Measurements from ENCODE around the gene ARRDC5. TPM values are rescaled to one million over a fixed set of nuclear protein-coding genes. Genes with fewer than 3 reads are reported as not detected.

Gene ARRDC5
- total and polyA plus RNA-seq, 2 of the 13 experiments (the other 11 are each of a cell fraction or from before 2014, with no cell fraction given), result not detected

GRCh38 chr19:4909156-4909896 is 6.6 kb upstream of the ARRDC5 start, which contains the start of gene UHRF1 (continued):
- TF ChIP-seq ZBTB4 (CRISPR knock-in tag; IDR thresholded peaks at IDR 0.05; ENCODE audit: borderline replicate concordance) (no peak), ZNF431 (CRISPR knock-in tag; IDR thresholded peaks at IDR 0.05; ENCODE audit: borderline replicate concordance, low read depth) (peak; percentile 60; the same call in 1 of the 2 replicates), CHCHD3 (CRISPR knock-in tag; IDR thresholded peaks at IDR 0.05) (0 out of 2 replicates have a peak, but pooled peaks have one; percentile 61), ZNF451 (CRISPR knock-in tag; IDR thresholded peaks at IDR 0.05) (peak; percentile 52; the same call in 1 of the 2 replicates), ZNF331 (CRISPR knock-in tag; IDR thresholded peaks at IDR 0.05) (peak; percentile 16; the same call in 1 of the 2 replicates), PHF20 (CRISPR knock-in tag; IDR thresholded peaks at IDR 0.05) (0 out of 2 replicates have a peak, but pooled peaks have one; percentile 22), RBM39 (IDR thresholded peaks at IDR 0.05; ENCODE audit: low read depth, low read length, poor library complexity, severe bottlenecking) (no peak), NFYC (CRISPR knock-in tag; IDR thresholded peaks at IDR 0.05) (peak; percentile 81), HDAC6 (IDR thresholded peaks at IDR 0.05; ENCODE audit: low read depth, low read length) (no peak), ZNF292 (CRISPR knock-in tag; IDR thresholded peaks at IDR 0.05; ENCODE audit: borderline replicate concordance, low read depth) (no peak), FOSL2 (CRISPR knock-in tag; IDR thresholded peaks at IDR 0.05) (no peak), ZFP82 (CRISPR knock-in tag; IDR thresholded peaks at IDR 0.05; ENCODE audit: borderline replicate concordance) (no peak; the same call in 1 of the 2 replicates), SP1 (IDR thresholded peaks at IDR 0.05) (no peak), SP1 (CRISPR knock-in tag; IDR thresholded peaks at IDR 0.05) (peak; percentile 54), ZNF441 (CRISPR knock-in tag; IDR thresholded peaks at IDR 0.05; ENCODE audit: borderline replicate concordance) (peak; percentile 60; the same call in 1 of the 2 replicates)
- TF ChIP-seq, protein P1, sequence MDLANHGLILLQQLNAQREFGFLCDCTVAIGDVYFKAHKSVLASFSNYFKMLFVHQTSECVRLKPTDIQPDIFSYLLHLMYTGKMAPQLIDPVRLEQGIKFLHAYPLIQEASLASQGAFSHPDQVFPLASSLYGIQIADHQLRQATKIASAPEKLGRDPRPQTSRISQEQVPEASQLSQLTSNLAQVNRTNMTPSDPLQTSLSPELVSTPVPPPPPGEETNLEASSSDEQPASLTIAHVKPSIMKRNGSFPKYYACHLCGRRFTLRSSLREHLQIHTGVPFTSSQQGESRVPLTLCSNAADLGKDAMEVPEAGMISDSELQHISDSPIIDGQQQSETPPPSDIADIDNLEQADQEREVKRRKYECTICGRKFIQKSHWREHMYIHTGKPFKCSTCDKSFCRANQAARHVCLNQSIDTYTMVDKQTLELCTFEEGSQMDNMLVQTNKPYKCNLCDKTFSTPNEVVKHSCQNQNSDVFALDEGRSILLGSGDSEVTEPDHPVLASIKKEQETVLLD (CRISPR knock-in tag; IDR thresholded peaks at IDR 0.05; ENCODE audit: low read depth), result peak; percentile 13; the same call in 1 of the 2 replicates
- TF ChIP-seq, protein P2, sequence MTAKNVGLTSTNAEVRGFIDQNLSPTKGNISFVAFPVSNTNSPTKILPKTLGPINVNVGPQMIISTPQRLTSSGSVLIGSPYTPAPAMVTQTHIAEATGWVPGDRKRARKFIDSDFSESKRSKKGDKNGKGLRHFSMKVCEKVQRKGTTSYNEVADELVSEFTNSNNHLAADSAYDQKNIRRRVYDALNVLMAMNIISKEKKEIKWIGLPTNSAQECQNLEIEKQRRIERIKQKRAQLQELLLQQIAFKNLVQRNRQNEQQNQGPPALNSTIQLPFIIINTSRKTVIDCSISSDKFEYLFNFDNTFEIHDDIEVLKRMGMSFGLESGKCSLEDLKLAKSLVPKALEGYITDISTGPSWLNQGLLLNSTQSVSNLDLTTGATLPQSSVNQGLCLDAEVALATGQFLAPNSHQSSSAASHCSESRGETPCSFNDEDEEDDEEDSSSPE (CRISPR knock-in tag; IDR thresholded peaks at IDR 0.05), result peak; percentile 94
- TF ChIP-seq, protein P3, sequence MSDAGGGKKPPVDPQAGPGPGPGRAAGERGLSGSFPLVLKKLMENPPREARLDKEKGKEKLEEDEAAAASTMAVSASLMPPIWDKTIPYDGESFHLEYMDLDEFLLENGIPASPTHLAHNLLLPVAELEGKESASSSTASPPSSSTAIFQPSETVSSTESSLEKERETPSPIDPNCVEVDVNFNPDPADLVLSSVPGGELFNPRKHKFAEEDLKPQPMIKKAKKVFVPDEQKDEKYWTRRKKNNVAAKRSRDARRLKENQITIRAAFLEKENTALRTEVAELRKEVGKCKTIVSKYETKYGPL (CRISPR knock-in tag; IDR thresholded peaks at IDR 0.05), result 0 out of 2 replicates have a peak, but pooled peaks have one; percentile 15
- TF ChIP-seq, protein P4, sequence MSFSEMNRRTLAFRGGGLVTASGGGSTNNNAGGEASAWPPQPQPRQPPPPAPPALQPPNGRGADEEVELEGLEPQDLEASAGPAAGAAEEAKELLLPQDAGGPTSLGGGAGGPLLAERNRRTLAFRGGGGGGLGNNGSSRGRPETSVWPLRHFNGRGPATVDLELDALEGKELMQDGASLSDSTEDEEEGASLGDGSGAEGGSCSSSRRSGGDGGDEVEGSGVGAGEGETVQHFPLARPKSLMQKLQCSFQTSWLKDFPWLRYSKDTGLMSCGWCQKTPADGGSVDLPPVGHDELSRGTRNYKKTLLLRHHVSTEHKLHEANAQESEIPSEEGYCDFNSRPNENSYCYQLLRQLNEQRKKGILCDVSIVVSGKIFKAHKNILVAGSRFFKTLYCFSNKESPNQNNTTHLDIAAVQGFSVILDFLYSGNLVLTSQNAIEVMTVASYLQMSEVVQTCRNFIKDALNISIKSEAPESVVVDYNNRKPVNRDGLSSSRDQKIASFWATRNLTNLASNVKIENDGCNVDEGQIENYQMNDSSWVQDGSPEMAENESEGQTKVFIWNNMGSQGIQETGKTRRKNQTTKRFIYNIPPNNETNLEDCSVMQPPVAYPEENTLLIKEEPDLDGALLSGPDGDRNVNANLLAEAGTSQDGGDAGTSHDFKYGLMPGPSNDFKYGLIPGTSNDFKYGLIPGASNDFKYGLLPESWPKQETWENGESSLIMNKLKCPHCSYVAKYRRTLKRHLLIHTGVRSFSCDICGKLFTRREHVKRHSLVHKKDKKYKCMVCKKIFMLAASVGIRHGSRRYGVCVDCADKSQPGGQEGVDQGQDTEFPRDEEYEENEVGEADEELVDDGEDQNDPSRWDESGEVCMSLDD (CRISPR knock-in tag; IDR thresholded peaks at IDR 0.05; ENCODE audit: borderline replicate concordance), result peak; percentile 66
